Right renal cortex interstitium (tissue), 3 donors: Measurements from ENCODE around the gene ZNF600. TPM values are rescaled to one million over a fixed set of nuclear protein-coding genes. Genes with fewer than 3 reads are reported as not detected.

Experiments
- polyA plus RNA-seq, 3 donors: library from polyadenylated mRNA; unstranded; fragments of 120-200 nt; gene quantifications; one replicate each; pipeline ENCODE4 v1.2.1, GENCODE V29; 2013; ENCODE audit not compliant: insufficient read length in 3 of 3

Gene ZNF600
- polyA plus RNA-seq, 3 donors, result 5.7 to 9.5 (median 7.1) TPM

Other genes with a start within 250 kb of the ZNF600 start
- 10 to 100 TPM; 13.9 to 17.9 (median 16.5) TPM for gene ZNF701, start 216.5 kb downstream of the ZNF600 start, polyA plus RNA-seq
- 10 to 100 TPM; 68.0 to 80.3 (median 69.9) TPM for gene ZNF83, start 148.4 kb downstream of the ZNF600 start, polyA plus RNA-seq
- 10 to 100 TPM; 15.3 to 16.7 (median 16.5) TPM for gene ZNF611, start 51.7 kb downstream of the ZNF600 start, polyA plus RNA-seq
- gene ZNF28, start 34.8 kb upstream of the ZNF600 start, polyA plus RNA-seq, result 10 to 100 TPM; 22.8 to 26.6 (median 24.6) TPM
- 10 to 100 TPM; 35.2 to 36.3 (median 35.5) TPM for gene ZNF468, start 70.8 kb upstream of the ZNF600 start, polyA plus RNA-seq
- gene ZNF320, start 110.8 kb upstream of the ZNF600 start, polyA plus RNA-seq, result 10 to 100 TPM; 15.7 to 20.1 (median 18.0) TPM
- 10 to 100 TPM; 11.9 to 12.0 (median 12.0) TPM for gene ZNF888, start 136.6 kb upstream of the ZNF600 start, polyA plus RNA-seq
- gene ZNF816, start 176.1 kb upstream of the ZNF600 start, polyA plus RNA-seq, result 10 to 100 TPM; 14.4 to 18.5 (median 16.0) TPM
- not detected for gene ERVV-1, start 227.1 kb upstream of the ZNF600 start, polyA plus RNA-seq